Mesendoderm (in vitro differentiated cells): Measurements from ENCODE around the gene MAML1.

Source experiments
- DNase-seq: peaks from one replicate; pipeline ENCODE4 v3.0.0; 2013
- H2AK5ac ChIP-seq: 2 replicates; pipeline ENCODE4 v1.6.1; 2013; ENCODE audit warnings: low read length, inconsistent platforms
- H2BK120ac ChIP-seq: 2 replicates; pipeline ENCODE4 v1.6.1; 2013; ENCODE audit warnings: low read depth, mild to moderate bottlenecking, low read length, moderate library complexity, mixed read lengths
- H2BK15ac ChIP-seq: replicated peaks from 2 replicates; pipeline ENCODE4 v1.6.1; 2013; ENCODE audit warnings: low read depth, mild to moderate bottlenecking, moderate library complexity
- H2BK5ac ChIP-seq: 2 replicates; pipeline ENCODE4 v1.6.1; 2013; ENCODE audit warnings: low read length, inconsistent platforms
- H3K18ac ChIP-seq: 2 replicates; pipeline ENCODE4 v1.6.1; 2013; ENCODE audit warnings: mild to moderate bottlenecking, low read length, mixed read lengths
- H3K23ac ChIP-seq: one replicate; pipeline ENCODE4 v1.6.1; 2013; ENCODE audit warnings: low read length
- H3K27ac ChIP-seq: 2 replicates; pipeline ENCODE4 v1.5.1; 2013; ENCODE audit warnings: low read depth, mild to moderate bottlenecking, inconsistent platforms, low read length, moderate library complexity
- H3K27me3 ChIP-seq: 2 replicates; pipeline ENCODE4 v1.6.1; 2013; ENCODE audit warnings: low read length, control low read depth, mild to moderate bottlenecking, inconsistent platforms; ENCODE audit not compliant: insufficient read depth, poor library complexity
- H3K36me3 ChIP-seq: 2 replicates; pipeline ENCODE4 v1.6.1; 2013; ENCODE audit warnings: low read length, inconsistent platforms; ENCODE audit not compliant: control insufficient read depth, insufficient read depth
- H3K4ac ChIP-seq: one replicate; pipeline ENCODE4 v1.6.1; 2013; ENCODE audit warnings: low read depth, mild to moderate bottlenecking, low read length, moderate library complexity
- H3K4me1 ChIP-seq: 2 replicates; pipeline ENCODE4 v1.6.1; 2013; ENCODE audit warnings: low read depth, low read length, inconsistent platforms; ENCODE audit not compliant: control insufficient read depth
- H3K4me2 ChIP-seq: 2 replicates; pipeline ENCODE4 v1.6.1; 2013; ENCODE audit warnings: low read length
- H3K4me3 ChIP-seq: 2 replicates; pipeline ENCODE4 v1.5.1; 2013; ENCODE audit warnings: mild to moderate bottlenecking, low read length
- H3K56ac ChIP-seq: one replicate; pipeline ENCODE4 v1.6.1; 2013; ENCODE audit warnings: low read length
- H3K79me1 ChIP-seq: 2 replicates; pipeline ENCODE4 v1.6.1; 2013; ENCODE audit warnings: low read length, inconsistent platforms
- H3K79me2 ChIP-seq: 2 replicates; pipeline ENCODE4 v1.6.1; 2013; ENCODE audit warnings: mild to moderate bottlenecking, low read length; ENCODE audit not compliant: control insufficient read depth, insufficient read depth
- H3K9ac ChIP-seq: 2 replicates; pipeline ENCODE4 v1.6.1; 2013; ENCODE audit warnings: low read length, inconsistent platforms
- H4K5ac ChIP-seq: one replicate; pipeline ENCODE4 v1.6.1; 2013; ENCODE audit warnings: low read length
- H4K8ac ChIP-seq: one replicate; pipeline ENCODE4 v1.6.1; 2013; ENCODE audit warnings: low read depth, mild to moderate bottlenecking, control low read depth, low read length, moderate library complexity
- WGBS: extraction: QIAGEN DNeasy Blood & Tissue Kit; methylation state at CpG from one replicate; pipeline ENCODE4 v1.1.7; 2013; ENCODE audit warnings: low lambda C conversion rate, missing lambda C conversion rate; ENCODE audit not compliant: insufficient coverage; ENCODE audit errors: extremely low coverage; 5-methylcytosine and 5-hydroxymethylcytosine counted together

MAML1 gene

DNA sequence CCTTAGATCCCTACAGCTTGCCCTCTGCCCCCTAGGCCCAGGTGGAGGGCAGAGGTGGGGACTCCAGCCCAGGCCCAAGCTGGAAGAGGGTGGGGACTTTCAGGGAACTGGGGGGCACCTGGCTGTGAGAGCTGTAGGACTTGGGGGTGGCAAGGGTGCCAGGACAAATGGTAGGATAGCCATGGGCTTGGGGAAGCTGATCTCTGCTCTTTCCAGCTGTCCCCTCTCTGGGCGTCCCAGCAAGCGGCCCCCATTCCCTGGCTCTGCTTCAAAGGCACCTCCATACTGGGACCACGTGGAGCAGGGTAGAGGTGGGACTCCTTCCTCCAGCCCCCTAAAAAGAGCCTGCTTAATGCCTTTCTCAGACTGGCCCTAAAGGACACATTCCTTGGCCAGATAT lies 61.5 kb downstream of the MAML1 start:
- Histone ChIP-seq H3K4me2 (no peak overlapping the region), H3K18ac (no peak overlapping the region), H3K4me3 (no peak overlapping the region), H3K27ac (no peak overlapping the region), H2BK120ac (no peak overlapping the region), H3K4ac (no peak overlapping the region), H3K36me3 (no peaks in the 10 kb centered on the region), H4K8ac (no peak overlapping the region), H3K79me1 (no peaks in the 10 kb centered on the region), H3K9ac (no peak overlapping the region), H2BK5ac (no peak overlapping the region), H3K79me2 (no peaks in the 10 kb centered on the region), H3K4me1 (no peaks in the 10 kb centered on the region), H3K56ac (no peak overlapping the region), H3K23ac (no peak overlapping the region), H3K27me3 (no peaks in the 10 kb centered on the region), H2BK15ac (no peak overlapping the region), H2AK5ac (no peak overlapping the region), H4K5ac (no peak overlapping the region)
- whole genome bisulfite sequencing, result no CpG with 5 or more reads among the region's 3 CpGs
- no peak for DNase-seq

DNA sequence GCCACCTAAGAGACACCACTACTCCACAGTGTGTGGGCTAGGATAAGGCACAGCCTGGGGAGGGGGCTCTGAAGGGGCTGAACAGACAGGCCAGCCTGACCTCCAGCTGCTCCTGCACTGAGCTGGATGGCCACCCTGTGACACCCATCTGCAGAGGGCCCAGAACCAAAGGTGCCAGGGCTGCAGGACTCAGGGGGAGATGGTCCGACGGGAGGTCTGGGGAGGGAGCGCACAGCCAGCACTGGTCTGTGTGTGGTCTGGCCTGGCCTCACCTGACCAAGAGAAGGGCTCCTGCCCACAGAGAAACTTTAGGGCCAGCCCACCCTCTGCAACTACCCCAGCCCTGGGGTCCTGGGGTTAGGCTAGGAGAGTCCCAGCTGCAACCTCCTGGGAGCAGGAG lies 62.0 kb downstream of the MAML1 start:
- Histone ChIP-seq H3K23ac (no peak overlapping the region), H2AK5ac (no peak overlapping the region), H3K9ac (no peak overlapping the region), H3K27ac (no peak overlapping the region), H3K27me3 (no peaks in the 10 kb centered on the region), H2BK5ac (no peak overlapping the region), H3K4me3 (no peak overlapping the region), H3K79me2 (no peaks in the 10 kb centered on the region), H2BK120ac (no peak overlapping the region), H3K4ac (no peak overlapping the region), H2BK15ac (no peak overlapping the region), H4K5ac (no peak overlapping the region), H4K8ac (no peak overlapping the region), H3K56ac (no peak overlapping the region), H3K18ac (no peak overlapping the region), H3K4me2 (no peak overlapping the region), H3K79me1 (no peaks in the 10 kb centered on the region), H3K4me1 (no peaks in the 10 kb centered on the region), H3K36me3 (peaks cover under 1% of the 10 kb centered on the region)
- DNase-seq, result no peak
- no CpG with 5 or more reads among the region's 3 CpGs for WGBS

DNA sequence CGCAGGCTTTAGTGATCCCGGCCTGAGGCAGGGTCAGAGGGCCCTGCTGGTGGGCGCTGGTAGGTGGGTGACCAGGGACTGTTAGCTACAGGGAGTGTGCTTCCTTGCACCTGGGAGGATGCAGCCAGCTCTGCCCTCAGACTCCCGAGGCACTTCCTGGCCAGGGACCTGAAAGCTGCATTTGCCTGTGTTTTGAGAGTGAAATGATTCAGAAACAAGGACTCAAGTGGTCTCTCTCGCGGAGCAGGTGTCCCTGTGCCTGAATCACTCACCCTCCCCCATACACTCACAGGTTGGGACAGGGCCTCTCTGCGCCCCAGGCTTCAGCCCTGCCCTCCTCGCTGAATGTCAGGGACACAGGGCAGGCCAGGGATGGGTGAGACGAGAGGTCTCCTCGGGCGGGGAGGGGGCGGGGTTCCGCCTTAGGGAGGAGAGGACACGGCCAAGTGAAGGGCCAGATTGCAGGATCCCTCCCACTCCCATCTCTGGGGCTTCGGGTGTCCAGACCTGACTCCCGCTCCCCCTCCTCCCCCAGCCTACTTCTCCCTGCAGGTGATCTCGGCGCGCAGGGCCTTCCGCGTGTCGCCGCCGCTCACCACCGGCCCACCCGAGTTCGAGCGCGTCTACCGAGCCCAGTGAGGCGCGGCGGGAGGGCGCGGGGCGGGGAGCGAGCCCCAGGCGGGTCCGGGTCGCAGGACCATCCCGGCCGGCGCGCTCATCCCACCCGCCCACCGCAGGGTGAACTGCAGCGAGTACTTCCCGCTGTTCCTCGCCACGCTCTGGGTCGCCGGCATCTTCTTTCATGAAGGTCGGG lies 62.6 kb downstream of the MAML1 start:
- Histone ChIP-seq H3K23ac (peak overlapping the region; percentile 83), H2AK5ac (no peak overlapping the region), H4K5ac (no peak overlapping the region), H3K36me3 (peaks cover 3% of the 10 kb centered on the region), H2BK120ac (peak overlapping the region; percentile 10), H2BK15ac (no peak overlapping the region), H3K4ac (no peak overlapping the region), H3K79me2 (no peaks in the 10 kb centered on the region), H3K27me3 (no peaks in the 10 kb centered on the region), H2BK5ac (no peak overlapping the region), H3K4me2 (peak overlapping the region; percentile 81), H3K4me1 (no peaks in the 10 kb centered on the region), H3K18ac (peak overlapping the region; percentile 19), H3K4me3 (peak overlapping the region; percentile 46), H3K79me1 (no peaks in the 10 kb centered on the region), H3K56ac (peak overlapping the region; percentile 88), H4K8ac (no peak overlapping the region), H3K27ac (peak overlapping the region; percentile 40), H3K9ac (peak overlapping the region; percentile 74)
- no CpG with 5 or more reads among the region's 53 CpGs for WGBS
- peak; percentile 80 for DNase-seq

- WGBS, result no CpG with 5 or more reads among the region's 113 CpGs
Observed at GRCh38 chr5:179795863-179796833, 63.5 kb downstream of the MAML1 start.

DNA sequence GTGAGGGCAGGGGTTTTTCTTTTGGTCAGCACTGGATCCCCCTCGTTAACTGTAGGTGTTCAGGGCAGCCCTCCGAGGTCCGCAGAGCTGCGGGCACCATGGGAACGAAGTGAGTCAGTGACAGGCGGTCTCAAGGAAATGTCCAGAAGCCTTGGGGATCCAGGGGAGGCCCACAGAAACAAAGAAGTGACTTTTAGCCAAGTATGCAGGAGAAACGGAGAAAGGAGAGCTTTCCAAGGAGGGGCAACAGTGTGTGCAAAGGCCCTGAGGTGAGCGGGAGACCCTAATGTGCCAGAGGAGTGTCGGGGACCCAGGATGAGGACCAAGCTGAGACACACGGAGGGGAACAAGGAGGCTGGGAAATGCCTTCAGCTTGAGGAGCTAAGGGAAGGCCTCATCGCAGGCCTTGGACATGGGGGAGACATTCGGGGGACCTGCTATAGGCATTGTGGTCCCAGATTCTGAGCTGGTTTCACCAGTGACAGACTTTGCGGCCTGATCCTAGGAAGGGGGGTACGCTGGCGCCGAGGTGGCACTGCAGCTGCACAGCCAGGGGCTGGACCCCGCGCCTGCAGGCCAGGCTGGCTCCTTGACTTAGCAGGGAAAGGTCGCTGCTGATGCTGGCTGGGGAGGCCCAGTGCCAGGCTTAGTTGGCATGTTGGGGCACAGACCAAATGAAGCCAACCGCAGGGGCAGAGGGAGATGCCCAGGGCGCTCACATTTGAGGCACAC lies 64.4 kb downstream of the MAML1 start:
- no peaks in the 10 kb centered on the region for H3K79me1 ChIP-seq
- H3K4ac ChIP-seq, result no peak overlapping the region
- H3K23ac ChIP-seq, result no peak overlapping the region
- H3K27ac ChIP-seq, result no peak overlapping the region
- H3K27me3 ChIP-seq, result no peaks in the 10 kb centered on the region
- no peak overlapping the region for H2AK5ac ChIP-seq
- H3K4me2 ChIP-seq, result peak overlapping the region; percentile 61
- WGBS, result no CpG with 5 or more reads among the region's 21 CpGs
- no peak overlapping the region for H2BK120ac ChIP-seq
- H3K4me1 ChIP-seq, result no peaks in the 10 kb centered on the region
- H2BK5ac ChIP-seq, result no peak overlapping the region
- no peak overlapping the region for H3K18ac ChIP-seq
- H3K56ac ChIP-seq, result peak overlapping the region; percentile 85
- H3K4me3 ChIP-seq, result no peak overlapping the region
- H3K36me3 ChIP-seq, result peaks cover 3% of the 10 kb centered on the region
- no peak overlapping the region for H4K5ac ChIP-seq
- no peak for DNase-seq
- peak overlapping the region; percentile 83 for H3K9ac ChIP-seq
- no peak overlapping the region for H2BK15ac ChIP-seq
- H3K79me2 ChIP-seq, result no peaks in the 10 kb centered on the region
- H4K8ac ChIP-seq, result no peak overlapping the region

More at GRCh38 chr5:179795863-179796833, 63.5 kb downstream of the MAML1 start:
- H2BK15ac ChIP-seq, result no peak overlapping the region
- H3K4me1 ChIP-seq, result no peaks in the 10 kb centered on the region
- H3K4me3 ChIP-seq, result peak overlapping the region; percentile 55
- no peak overlapping the region for H3K23ac ChIP-seq
- no peak overlapping the region for H3K4ac ChIP-seq
- no peak overlapping the region for H2AK5ac ChIP-seq
- H3K27ac ChIP-seq, result peak overlapping the region; percentile 55
- peak overlapping the region; percentile 88 for H3K56ac ChIP-seq
- peak overlapping the region; percentile 83 for H3K9ac ChIP-seq
- no peaks in the 10 kb centered on the region for H3K79me2 ChIP-seq
- H2BK5ac ChIP-seq, result no peak overlapping the region
- H2BK120ac ChIP-seq, result peak overlapping the region; percentile 10
- no peak overlapping the region for H4K8ac ChIP-seq
- peak; percentile 85 for DNase-seq
- H3K18ac ChIP-seq, result peak overlapping the region; percentile 19
- no peak overlapping the region for H4K5ac ChIP-seq
- H3K36me3 ChIP-seq, result peaks cover 3% of the 10 kb centered on the region
- H3K27me3 ChIP-seq, result no peaks in the 10 kb centered on the region
- H3K4me2 ChIP-seq, result peak overlapping the region; percentile 81
- no peaks in the 10 kb centered on the region for H3K79me1 ChIP-seq
